GM18508 (cell line): ENCODE data around the gene ITPKB.
"Not testable (repeated sequence)": the region's sequence is repeated elsewhere in the genome, so short reads cannot be mapped to it uniquely, and the experiment has no call there.

Experiments
- ATAC-seq: cut with Tn5 transposase; IDR thresholded peaks from one replicate; pipeline ENCODE4 v1.9.1; 2021; ENCODE audit warnings: moderate number of reproducible peaks; ENCODE audit not compliant: insufficient read depth, unreplicated experiment

Gene ITPKB

GRCh38 chr1:226608699-226609505 lies 130.2 kb downstream of the ITPKB start:
- ATAC-seq, result no peak

DNA sequence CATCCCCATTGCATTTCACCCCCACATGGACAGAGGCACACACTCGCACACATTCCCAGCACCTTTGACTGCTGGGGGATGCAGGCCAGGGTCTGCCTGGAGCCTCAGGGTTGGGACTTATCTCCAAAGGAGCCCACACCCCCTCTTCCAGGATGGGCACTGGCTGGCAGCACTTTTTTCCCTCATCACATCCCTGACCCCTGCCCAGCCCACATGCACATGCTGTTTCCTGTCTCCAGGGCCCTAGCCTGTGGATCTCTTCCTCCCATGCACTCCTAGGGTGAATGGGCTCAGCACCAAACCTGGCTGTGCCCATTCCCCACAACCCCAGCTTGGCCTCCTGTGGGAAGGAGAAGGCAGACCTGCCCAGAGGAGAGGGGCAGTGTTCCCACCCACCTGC lies 131.3 kb downstream of the ITPKB start:
- no peak for ATAC-seq

DNA sequence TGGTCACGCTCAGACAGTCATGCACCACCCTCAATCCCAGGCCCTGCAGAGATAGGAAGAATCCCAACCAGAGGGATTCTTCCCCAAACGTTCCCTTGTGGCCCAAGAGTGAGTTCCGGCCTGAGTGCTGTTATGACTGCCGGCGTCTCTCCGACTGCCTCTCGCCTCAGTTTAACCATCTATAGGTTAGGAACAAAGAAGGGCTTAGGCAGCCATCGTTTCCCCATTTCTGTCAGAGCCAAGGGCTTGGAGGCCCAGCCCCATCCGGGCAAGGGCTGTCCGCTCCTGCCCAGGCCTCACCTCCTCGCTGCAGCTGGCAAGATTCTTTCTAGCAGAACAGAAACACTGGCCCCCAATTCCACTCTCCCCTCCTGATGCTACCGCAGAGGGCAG lies 131.8 kb downstream of the ITPKB start:
- ATAC-seq, result no peak

DNA sequence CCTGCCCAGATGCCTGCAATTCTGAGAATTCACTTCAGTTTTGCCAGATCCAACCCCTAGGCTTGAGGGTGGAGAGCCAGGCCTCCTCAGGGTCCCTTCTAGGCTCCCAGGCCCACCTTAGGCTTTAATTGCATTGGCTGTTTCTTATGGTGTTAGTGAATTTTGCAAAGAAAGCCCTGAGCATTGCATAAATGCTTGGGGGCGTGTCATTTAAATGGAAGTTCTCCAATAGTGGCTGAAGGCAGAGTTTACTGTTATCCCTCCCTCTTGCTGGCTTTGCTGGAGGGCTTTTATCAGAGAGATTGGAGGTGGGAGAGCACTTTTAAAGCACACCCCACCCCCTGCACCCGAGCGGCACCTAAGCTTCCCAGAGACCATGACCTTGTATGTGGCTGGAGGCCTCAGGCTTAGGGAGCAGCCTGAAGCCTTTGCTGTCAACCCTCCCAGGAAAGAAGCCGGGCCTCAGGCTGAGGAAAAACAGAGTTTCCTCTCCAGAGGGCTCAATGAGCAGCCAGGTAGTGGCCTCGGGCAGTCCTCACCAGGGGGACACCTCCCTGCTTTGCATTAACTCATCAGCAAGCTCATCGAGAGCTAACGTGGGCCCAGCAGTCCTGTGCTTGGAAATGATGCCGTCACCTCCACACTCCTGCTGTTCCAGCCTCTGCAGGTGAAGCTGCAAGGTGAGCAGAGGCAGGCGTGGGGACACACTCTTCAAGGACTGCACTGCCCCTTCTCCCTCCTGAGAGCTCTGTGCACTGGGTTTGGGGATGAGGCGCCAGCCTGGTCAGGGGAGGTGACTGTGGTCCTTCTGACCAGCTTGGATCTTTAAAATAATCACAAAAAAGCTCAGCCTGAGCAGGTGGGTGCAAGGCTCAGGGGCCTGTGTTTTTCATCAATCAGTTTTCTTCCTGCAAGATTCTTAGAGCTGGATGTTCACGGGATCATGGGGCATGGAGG lies 132.5 kb downstream of the ITPKB start:
- ATAC-seq, result no peak

DNA sequence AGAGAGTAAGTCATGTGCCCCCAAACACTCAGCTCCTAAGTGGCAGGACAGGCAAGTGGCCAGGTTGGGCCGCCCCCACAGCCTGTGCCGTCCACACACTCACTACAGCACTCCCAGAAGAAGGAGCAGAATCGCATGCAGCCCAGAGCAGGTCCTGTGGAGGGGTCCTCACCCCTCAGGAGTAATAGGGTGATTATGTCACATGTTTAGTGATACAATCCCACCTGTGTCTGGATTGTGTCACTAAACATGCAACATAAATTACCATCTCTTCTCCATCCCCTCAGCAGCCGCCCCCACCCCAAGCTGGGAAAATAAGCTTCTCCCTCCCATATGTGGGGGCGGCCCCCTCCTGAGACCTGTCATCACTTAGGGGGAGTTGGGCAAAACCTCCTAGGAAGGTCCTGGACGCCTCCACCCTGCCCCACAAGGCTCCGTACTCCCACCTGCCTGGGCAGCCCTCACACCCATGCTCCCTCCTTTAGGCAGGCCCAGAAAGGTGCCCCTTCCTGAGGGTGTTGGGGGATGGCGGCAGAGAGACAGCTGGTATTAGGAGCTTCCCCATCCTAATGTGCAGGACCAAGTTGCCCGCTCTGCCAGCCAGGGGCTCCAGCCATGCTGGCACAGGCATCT lies 133.6 kb downstream of the ITPKB start:
- no peak for ATAC-seq

- no peak for ATAC-seq
These were observed 134.3 kb downstream of the ITPKB start for GRCh38 chr1:226604560-226605317.

DNA sequence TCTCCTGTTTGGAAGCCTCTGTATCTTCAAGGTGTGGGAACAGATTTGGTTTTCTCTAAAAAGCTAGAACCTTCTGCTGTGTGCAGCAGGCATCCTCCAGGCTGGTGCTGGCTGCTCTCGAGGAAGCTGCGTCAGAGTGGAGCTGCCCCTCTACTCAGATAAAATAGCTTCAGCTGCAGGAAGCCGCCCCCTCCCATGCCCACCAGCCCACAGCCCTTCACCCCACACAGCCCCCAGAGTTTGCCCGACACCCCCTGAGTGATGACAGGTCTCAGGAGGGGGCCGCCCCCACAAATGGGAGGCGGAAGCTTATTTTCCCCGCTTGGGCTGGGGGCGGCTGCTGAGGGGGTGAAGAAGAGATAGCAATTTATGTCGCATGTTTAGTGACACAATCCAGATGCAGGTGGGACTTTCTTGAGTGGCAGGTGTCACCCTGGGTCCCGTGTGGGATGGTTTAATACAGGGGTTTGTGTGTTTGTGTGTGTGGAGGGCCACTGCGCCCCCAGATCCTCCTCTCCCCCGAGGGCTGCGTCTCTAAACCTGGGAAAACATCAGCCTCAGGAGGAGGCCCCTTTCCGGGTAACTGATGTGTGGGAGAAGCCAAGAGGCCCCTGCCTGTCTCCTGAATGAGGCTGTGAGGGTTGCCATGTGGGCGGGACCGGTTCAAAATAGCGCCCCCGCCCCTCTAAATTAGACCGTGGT lies 135.1 kb downstream of the ITPKB start:
- no peak for ATAC-seq

- no peak for ATAC-seq
These were observed 135.8 kb downstream of the ITPKB start for GRCh38 chr1:226603022-226603857.

GRCh38 chr1:226602186-226603021 lies 136.7 kb downstream of the ITPKB start:
- ATAC-seq, result no peak

DNA sequence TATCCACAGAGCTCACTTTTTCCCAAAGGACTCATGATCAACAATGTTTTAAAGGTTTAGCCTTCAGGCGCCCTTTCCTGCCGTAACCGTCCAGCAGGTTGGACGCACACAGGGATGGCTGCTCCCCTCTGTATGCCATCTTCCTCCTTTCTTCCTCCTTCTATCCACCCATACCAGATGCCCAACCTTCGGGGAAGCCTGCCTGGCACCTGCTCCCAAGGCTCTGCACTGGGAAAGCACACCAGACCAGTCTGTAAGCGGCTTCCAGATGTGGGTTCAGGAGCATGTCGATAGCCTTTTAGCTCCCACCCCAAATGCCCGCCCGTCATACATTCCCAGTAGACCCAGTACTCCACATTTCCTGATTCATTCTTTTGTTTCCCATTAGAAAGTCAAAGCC lies 137.6 kb downstream of the ITPKB start:
- ATAC-seq, result no peak

DNA sequence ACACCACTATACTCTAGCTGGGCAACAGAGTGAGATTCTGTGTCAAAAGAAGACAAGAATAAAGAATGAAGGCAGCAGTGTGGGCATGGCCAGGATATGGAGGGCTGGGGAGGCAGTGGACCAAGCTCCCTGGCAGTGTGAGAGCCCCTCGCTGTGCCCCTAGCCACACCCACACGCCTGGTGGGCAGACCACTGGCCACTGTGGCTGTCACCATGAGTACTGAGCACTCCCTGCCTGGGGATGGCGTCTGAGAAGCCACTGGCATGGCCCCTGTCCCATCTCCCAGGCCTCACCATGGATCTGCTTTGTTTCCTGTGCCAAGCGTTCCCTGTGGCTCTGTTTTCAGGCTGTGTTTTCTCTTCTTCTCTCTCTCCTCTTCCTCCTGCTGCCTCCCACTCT lies 138.8 kb downstream of the ITPKB start:
- ATAC-seq, result no peak

GRCh38 chr1:226599636-226600238 lies 139.3 kb downstream of the ITPKB start:
- no peak for ATAC-seq

GRCh38 chr1:226598955-226599354 lies 140.1 kb downstream of the ITPKB start:
- ATAC-seq, result not testable (repeated sequence)

DNA sequence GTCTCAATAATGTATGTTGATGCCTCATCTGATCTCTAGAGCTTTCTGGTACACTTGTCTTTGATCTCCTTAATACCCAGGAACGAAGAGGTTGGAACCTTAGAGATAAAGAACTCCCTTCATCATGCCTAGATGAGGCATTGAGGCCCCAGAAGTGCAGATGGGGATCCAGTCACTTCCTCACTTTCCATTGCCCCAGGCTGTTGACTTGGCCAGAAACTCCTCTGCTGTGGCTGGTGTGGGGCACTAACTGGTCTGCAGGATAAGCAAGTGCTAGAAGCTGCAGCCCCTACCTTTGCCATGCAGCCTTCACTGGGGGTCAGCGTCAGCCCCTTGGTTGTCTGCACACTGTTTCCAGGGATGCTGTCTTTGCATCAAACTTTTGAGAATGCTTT lies 140.6 kb downstream of the ITPKB start:
- ATAC-seq, result no peak

DNA sequence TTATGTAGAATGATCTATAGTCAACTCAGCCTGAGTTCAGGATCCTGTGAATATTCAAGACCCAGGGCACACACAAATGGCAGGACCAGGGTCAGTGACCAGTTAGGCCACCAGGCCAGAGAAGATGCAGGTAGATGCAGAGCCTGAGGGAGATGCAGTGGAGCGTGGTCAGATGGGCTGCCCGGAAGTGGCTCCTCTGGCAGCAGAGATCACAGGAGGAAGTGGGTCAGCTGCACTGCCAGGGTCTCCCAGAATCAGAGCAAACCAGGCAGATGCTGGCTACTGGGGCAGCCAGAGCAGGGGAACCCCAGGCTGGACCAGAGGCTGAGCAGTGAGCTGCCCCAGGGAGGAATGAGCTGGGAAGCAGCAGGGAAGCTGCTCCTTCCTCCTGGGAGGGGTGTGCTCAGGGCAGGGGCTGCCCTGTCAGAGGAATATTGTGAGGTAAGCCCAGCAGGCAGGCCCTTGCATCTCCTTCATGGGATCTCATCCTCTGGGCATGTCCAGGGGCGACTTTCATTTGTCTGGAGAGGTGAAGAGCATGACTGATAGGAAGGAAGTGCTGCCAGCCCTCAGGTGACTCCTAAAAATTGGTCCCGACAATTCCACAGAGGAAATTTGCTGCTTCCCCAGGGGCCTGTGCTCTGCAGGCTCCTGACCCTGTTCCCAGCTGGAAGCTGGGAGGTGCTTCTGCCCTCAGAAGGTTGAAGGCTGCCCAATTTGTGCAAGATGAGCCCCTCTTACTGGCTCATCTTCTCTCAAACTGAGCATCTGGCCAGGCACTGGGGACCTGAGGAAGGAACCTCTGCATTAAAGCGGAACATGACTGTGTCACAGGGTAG lies 141.2 kb downstream of the ITPKB start:
- no peak for ATAC-seq

- ATAC-seq, result no peak
These were observed 142.4 kb downstream of the ITPKB start for GRCh38 chr1:226596531-226597165.
